Mammary epithelial cell (primary cell): ENCODE results near the gene NAA40.

Experiments
- EZH2 ChIP-seq: IDR thresholded peaks from 2 replicates; pipeline ENCODE4 v1.6.1; 2012; ENCODE audit warnings: low read length, inconsistent platforms, borderline replicate concordance
- TF ChIP-seq, protein P1 (sequence below), 2 donors: IDR thresholded peaks in 1 of 2; conservative IDR thresholded peaks in 1 of 2; 2 replicates each; pipeline ENCODE4 v1.5.1; 2011 to 2012; ENCODE audit warnings: inconsistent platforms in 2 of 2, low read length in 2 of 2, mild to moderate bottlenecking in 2 of 2, control low read depth in 1 of 2, low read depth in 1 of 2; ENCODE audit not compliant: insufficient read depth in 1 of 2; ENCODE audit errors: extremely low read depth in 1 of 2

GRCh38 chr11:63969461-63969860 lies 30.7 kb downstream of the NAA40 start:
- TF ChIP-seq, protein P1, sequence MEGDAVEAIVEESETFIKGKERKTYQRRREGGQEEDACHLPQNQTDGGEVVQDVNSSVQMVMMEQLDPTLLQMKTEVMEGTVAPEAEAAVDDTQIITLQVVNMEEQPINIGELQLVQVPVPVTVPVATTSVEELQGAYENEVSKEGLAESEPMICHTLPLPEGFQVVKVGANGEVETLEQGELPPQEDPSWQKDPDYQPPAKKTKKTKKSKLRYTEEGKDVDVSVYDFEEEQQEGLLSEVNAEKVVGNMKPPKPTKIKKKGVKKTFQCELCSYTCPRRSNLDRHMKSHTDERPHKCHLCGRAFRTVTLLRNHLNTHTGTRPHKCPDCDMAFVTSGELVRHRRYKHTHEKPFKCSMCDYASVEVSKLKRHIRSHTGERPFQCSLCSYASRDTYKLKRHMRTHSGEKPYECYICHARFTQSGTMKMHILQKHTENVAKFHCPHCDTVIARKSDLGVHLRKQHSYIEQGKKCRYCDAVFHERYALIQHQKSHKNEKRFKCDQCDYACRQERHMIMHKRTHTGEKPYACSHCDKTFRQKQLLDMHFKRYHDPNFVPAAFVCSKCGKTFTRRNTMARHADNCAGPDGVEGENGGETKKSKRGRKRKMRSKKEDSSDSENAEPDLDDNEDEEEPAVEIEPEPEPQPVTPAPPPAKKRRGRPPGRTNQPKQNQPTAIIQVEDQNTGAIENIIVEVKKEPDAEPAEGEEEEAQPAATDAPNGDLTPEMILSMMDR (conservative IDR thresholded peaks at IDR 0.05 in 1 of 2, IDR thresholded peaks at IDR 0.05 in 1 of 2; ENCODE audit: extremely low read depth in 1 of 2, insufficient read depth in 1 of 2, low read depth in 1 of 2, low read length in 2 of 2) = no peak
- TF ChIP-seq EZH2 = no peak
